Suppressor macrophage treated with lipopolysaccharide for 1 hour (primary cell): ENCODE measurements around the gene ARRDC3.
"Not testable (repeated sequence)": the region's sequence is repeated elsewhere in the genome, so short reads cannot be mapped to it uniquely, and the experiment has no call there.

Source experiments
- DNase-seq, 3 donors: peaks; one replicate each; pipeline ENCODE4 v3.0.0-alpha.2; 2020 to 2022

The ARRDC3 gene

DNA sequence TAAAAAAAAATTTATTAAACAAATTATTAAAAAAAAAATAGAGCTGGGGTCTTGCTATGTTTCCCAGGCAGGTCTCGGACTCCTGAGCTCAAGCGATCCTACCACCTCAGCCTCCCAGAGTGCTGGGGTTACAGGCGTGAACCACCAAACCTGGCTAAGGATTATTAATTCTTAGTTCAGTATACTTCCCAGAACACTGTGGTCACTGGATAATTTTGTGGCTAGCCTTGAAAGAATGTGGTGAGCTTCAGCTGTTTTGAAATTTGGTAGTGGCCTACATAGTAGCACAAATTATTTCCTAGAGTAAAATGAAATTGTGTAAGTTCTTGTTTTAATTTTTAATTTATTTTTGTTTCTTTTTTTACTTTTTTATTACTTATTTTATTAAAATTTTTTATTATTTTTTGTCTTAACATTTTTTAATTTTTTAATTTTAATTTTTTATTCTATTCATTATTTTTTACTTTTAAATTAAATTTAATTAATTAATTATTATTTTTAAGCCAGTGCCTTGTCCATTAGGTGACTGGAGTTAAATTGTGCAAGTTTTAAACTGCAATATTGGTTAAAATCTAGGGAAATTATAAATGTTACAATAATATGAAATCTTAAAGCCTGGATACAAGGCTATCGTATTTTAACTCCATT lies 23.0 kb downstream of the ARRDC3 start:
- no peak for DNase-seq

- no peak for DNase-seq
Measured at GRCh38 chr5:91357806-91358205, 25.3 kb downstream of the ARRDC3 start.

DNA sequence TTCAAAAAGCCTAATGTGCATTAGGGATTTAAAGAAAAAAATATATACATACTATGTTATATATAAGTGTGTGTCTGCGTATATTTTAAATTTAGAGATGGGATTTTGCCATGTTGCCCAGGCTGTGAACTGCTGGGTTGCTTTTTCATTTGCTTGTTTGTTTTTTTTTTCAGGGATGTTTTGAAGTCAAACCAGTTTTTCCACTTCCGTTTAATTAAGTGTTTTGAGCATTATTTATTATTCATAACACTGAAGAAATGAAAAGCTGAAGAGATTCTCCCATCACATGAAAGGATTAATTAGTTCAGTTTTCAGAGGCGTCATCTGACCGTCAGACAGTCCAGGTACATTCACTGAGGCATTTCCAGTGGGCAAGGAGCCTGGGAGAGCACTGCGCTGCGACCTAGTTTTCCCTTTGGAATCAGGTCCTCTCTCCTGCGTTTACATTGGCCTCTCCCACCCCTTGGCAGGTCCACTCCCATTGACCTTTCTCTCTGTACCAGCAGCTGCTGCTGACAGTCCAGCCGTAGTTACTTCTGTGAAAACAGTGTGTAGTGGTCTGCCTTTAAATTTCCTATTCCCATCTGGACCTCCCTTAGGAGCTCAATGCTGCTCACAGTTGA lies 26.0 kb downstream of the ARRDC3 start:
- DNase-seq, result no peak

- peak; percentile 75 to 82 (median 75) for DNase-seq
Measured at GRCh38 chr5:91354867-91355266, 28.2 kb downstream of the ARRDC3 start.

- peak in 1 of 3 donors; percentile 17 for DNase-seq
Measured at GRCh38 chr5:91352831-91353695, 30.1 kb downstream of the ARRDC3 start.

DNA sequence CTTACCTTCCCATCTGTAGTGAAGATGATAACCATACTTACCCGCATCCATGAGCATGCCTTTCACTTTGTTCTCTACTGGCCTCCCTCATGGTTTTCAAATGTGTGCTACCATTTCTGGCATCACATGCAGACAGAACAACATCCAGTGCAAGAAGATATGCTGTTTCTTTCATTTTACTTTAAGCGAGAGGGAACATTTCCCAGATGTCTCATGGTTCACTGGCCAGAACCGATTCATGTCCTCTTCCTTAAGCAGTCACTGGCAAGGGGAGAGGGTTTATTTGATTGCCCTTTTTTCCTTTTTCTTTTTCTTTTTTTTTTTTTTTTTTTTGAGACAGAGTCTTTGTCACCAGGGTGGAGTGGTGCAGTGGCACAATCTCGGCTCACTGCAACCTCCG lies 37.7 kb downstream of the ARRDC3 start:
- DNase-seq, result no peak

DNA sequence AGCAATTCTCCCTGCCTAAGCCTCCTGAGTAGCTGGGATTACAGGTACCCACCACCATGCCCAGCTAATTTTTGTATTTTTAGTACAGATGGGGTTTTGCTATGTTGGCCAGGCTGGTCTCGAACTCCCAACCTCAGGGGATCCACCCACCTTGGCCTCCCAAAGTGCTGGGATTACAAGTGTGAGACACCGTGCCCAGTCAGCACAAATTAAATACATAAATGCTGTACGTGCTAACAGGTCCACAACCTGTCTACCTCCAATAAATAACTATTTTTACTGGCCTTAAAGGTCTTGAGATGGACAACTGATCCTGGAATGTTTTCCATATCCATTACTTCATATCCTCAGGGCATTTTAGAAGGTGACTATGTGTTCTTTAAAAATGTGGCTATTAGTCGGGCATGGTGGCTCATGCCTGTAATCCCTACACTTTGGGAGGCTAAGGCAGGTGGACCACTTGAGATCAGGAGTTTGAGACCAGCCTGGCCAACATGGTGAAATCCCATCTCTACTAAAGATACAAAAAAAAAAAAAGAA lies 38.4 kb downstream of the ARRDC3 start:
- DNase-seq, result not testable (repeated sequence)

DNA sequence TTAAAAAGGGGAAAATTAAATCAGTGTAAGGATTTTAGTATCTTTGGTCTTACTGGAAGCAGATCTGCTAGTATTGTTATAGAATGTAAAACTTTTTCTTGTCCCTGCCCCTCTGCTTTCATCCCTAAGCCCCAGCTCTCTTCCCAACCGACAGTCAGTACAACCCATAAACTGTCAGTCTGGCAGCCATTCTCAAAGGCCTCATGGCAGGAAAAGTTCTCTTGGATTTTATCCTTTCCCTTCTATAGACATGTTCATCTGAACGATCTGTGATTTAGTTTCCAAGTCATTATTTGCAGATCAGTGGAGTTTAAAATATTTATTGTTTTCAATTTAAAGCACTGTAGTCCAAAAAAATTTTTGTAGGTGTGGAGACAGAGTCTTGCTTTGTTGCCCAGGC lies 39.2 kb downstream of the ARRDC3 start:
- DNase-seq, result no peak

DNA sequence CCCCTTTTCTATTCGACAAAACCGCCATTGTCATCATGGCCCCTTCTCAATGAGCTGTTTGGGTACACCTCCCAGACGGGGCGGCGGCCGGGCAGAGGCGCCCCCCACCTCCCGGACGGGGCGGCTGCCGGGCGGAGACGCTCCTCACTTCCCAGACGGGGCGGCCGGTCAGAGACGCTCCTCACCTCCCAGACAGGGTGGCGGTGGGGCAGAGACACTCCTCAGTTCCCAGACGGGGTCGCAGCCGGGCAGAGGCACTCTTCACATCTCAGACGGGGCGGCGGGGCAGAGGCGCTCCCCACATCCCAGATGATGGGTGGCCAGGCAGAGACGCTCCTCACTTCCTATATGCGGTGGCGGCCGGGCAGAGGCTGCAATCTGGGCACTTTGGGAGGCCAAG lies 40.2 kb downstream of the ARRDC3 start:
- DNase-seq, result not testable (repeated sequence)

DNA sequence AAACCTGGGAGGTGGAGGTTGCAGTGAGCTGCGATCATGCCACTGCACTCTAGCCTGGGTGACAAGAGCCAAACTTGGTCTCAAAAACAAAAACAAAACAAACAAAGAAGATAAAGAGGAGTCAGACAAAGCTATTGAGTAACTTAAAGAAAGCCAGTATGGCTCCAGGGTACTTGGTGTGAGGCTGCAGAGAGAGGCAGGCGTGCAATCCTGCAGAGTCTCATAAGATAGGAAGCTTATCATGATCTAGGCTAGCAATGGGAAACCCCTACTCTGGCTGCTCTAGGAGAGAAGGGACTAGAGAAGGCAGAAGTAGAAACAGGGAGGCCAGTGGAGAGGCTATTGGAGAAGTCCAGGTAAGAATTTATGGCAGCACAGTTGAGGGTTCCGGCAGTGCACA lies 42.0 kb downstream of the ARRDC3 start:
- DNase-seq, result peak in 1 of 3 donors; percentile 44

DNA sequence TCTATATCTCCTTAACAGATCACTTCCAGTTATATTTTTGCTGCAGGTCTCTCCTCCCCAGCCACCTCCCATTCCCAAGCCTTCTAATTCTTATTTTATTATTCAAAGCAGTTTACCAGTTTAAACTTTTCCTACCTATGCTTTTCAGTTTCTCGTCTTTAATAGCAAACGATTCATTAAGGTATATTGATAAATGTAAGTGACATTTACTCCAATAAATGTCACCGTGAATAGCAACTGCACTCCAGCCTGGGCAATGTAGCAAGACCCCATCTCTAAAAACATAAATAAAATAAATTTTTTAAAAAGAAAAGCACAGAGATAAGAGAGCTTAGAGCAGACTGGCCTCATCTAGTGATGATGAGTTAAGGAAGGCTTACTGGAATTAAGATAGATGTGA lies 42.6 kb downstream of the ARRDC3 start:
- DNase-seq, result no peak

DNA sequence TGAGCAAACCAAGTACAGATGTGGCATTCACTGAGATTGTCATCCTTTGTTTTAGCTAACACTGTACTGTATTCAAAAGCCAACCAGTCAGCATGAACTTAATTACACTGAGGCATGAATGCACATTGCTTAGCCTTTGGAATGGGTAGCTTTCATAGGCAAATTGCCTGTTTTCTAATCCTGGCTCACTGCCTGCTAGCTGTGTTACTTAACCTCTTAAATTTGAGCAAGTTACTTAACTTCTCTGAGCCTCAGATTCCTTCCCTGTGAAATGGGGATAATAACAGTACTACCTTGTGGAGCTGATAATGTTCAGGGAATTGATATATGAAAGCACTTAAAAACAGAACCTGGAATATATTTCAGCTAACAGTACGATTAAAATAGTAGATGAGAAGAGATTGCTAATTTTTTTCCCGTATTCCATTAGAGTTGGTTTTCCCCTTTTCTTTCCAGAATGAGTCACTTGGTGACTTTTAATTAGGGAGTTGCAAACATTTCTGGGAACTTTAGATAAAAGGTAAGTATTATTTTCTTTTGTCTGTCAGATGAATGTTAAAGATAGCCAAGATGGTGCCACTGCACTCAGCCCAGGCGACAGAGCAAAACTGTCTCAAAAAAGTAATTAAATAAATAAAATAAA lies 43.9 kb downstream of the ARRDC3 start:
- DNase-seq, result peak; percentile 10 to 50 (median 27)

DNA sequence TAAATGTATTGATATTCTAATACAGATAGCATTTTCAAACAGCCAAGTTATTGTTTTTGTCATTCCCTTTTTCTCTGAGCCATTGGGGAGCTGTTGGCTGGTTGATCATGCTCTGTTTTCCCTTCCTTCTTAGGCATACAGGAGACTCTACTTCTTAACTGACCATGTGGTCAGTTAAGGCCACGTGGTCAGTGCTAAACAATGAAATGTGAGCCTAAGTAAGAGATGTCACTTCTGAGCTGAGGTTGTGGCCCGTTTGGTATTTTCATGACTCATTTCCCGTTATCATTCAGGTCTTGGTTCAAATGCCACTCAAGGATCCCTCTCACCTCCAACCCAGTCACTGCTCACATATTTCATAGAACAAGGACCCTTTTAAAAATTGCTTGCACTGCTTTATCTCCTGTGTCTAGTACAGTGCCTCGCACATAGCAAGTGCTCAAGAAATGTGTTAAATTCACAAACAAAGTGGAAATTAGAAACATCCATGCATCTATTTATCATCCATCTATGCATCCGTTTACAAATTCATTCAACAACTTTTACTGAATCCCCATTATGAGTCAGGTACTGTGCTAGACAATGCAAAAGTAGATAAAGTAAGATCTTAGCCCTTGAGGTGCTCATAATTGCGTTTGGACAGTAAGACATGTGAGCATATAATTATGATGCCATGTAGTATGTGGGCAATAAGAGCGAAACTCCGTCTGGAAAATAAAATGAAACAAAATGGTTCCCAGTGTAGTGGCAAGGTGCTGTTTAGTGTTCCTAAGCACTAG lies 50.7 kb downstream of the ARRDC3 start:
- no peak for DNase-seq

DNA sequence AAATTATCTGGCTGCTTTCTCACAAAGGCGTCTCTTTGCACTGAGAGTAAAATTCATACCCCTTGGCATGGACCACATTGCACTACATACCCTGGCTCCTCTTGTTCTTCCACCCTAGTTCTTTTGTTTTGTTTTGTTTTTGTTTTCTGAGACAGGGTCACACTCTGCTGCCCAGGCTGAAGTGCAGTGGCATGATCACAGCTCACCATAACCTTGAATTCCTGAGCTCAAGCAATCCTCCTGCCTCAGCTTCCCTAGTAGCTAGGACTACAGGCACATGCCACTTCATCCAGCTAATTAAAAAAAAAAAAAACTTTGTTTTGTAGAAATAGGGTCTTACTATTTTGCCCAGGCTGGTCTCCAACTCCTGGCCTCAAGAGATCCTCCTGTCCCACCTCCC lies 51.4 kb downstream of the ARRDC3 start:
- DNase-seq, result no peak

DNA sequence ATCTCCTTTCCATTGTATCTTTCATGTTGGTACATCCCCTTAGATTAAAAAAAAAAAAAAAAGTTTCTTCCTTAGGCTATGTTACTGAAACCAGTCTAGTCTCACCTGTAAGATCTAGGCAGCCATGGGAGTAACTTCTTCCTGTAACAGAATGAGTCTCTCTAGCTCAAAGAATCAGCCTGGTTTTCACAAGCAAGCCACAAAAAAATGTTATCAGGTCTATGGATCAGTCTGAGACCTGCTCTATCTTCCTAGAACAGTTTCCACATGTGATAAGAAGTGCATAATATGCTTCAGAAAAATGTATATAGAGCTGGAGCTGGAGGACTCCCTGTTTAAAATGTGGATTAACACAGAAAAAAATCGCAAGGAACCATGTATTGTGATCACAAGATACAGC lies 53.8 kb downstream of the ARRDC3 start:
- no peak for DNase-seq

GRCh38 chr5:91328743-91329142 lies 54.4 kb downstream of the ARRDC3 start:
- no peak for DNase-seq

- not testable (repeated sequence) for DNase-seq
Measured at GRCh38 chr5:91322981-91323380, 60.1 kb downstream of the ARRDC3 start.

GRCh38 chr5:91319667-91320066 lies 63.5 kb downstream of the ARRDC3 start:
- DNase-seq, result no peak

DNA sequence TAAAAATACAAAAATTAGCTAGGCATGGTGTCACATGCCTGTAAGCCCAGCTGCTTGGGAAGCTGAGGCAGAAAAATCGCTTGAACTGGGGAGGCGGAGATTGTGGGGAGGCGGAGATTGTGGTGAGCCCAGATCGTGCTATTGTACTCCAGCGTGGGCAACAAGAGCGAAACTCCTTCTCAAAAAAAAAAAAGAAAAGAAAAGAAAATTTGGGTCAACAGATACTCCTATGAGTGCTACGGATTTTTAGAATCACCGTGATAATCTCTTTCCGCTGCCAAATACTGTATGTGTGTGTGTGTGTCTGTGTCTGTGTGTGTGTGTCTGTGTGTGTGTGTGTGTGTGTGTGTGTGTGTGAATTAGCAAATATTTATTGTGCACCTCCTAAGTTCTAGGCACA lies 64.4 kb downstream of the ARRDC3 start:
- no peak for DNase-seq
